GM13977 (cell line): ENCODE results near the gene MYOZ3.

ENCODE experiments used
- DNase-seq: peaks from one replicate; pipeline ENCODE4 v3.0.0; 2012; ENCODE audit warnings: low spot score
- CTCF ChIP-seq: IDR thresholded peaks from 2 replicates; pipeline ENCODE4 v1.5.1; 2012; ENCODE audit warnings: mild to moderate bottlenecking, control low read depth; ENCODE audit not compliant: insufficient read depth; ENCODE audit errors: extremely low read depth, missing control alignments
- in situ Hi-C: fragments of 300-500 bp; cut with MboI; formaldehyde crosslinking; loops from one replicate; pipeline ENCODE4 v1.12.0; 2022; ENCODE audit warnings: low sequenced_read_pairs, low pct_unique_long_range_greater_than_20kb, mixed read lengths, inconsistent platforms; ENCODE audit not compliant: unreplicated experiment

The MYOZ3 gene

GRCh38 chr5:150642567-150642927 lies 18.5 kb upstream of the MYOZ3 start:
- in situ Hi-C loops: loop anchor here (10.0 kb wide), 1 partner anchor 78 kb away; no protein-coding TSS in a partner anchor

GRCh38 chr5:150642991-150643710 lies 17.9 kb upstream of the MYOZ3 start:
- DNase-seq: no peak
- in situ Hi-C loops: loop anchor here (10.0 kb wide), 1 partner anchor 78 kb away; no protein-coding TSS in a partner anchor
- no peak for TF ChIP-seq CTCF

More at GRCh38 chr5:150642567-150642927, 18.5 kb upstream of the MYOZ3 start:
- no peak for TF ChIP-seq CTCF
- no peak for DNase-seq

GRCh38 chr5:150644058-150644457 lies 17.0 kb upstream of the MYOZ3 start:
- DNase-seq: no peak
- TF ChIP-seq CTCF: no peak
- in situ Hi-C loops: loop anchor here (10.0 kb wide), 1 partner anchor 79 kb away; no protein-coding TSS in a partner anchor

GRCh38 chr5:150644514-150644913 lies 16.5 kb upstream of the MYOZ3 start:
- in situ Hi-C loops: loop anchor here (10.0 kb wide), 1 partner anchor 80 kb away; no protein-coding TSS in a partner anchor
- no peak for DNase-seq
- TF ChIP-seq CTCF: no peak

- DNase-seq: no peak
- no peak for TF ChIP-seq CTCF
- in situ Hi-C loops: loop anchor here (10.0 kb wide), 1 partner anchor 80 kb away; no protein-coding TSS in a partner anchor
These were observed 15.9 kb upstream of the MYOZ3 start for GRCh38 chr5:150645070-150645700.

- no peak for TF ChIP-seq CTCF
- no peak for DNase-seq
- in situ Hi-C loops: loop anchor here (10.0 kb wide), 1 partner anchor 83 kb away; no protein-coding TSS in a partner anchor
These were observed 13.5 kb upstream of the MYOZ3 start for GRCh38 chr5:150647275-150648251.
